Measurements from ENCODE around the gene SLC14A1.

DNA sequence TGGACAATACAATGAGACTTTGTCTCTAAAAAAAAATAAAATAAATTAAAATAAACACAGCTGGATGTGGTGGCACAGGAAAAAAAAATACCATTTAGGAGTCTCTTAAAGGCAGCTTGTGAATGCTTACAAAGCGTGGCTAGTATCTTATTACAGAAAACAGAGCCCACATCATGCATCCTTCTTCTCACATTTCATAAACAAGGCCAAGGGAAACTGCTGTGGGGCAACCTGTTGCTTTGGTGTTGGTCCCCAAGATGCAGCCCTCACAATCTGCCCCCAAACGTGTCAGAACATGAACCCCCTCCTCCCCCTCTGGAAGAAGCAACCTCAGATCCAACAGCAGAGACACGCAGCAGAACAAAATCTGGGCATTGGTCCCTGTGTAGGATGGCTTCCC is 2.6 kb downstream of the SLC14A1 start:
- TF ChIP-seq, protein P1, sequence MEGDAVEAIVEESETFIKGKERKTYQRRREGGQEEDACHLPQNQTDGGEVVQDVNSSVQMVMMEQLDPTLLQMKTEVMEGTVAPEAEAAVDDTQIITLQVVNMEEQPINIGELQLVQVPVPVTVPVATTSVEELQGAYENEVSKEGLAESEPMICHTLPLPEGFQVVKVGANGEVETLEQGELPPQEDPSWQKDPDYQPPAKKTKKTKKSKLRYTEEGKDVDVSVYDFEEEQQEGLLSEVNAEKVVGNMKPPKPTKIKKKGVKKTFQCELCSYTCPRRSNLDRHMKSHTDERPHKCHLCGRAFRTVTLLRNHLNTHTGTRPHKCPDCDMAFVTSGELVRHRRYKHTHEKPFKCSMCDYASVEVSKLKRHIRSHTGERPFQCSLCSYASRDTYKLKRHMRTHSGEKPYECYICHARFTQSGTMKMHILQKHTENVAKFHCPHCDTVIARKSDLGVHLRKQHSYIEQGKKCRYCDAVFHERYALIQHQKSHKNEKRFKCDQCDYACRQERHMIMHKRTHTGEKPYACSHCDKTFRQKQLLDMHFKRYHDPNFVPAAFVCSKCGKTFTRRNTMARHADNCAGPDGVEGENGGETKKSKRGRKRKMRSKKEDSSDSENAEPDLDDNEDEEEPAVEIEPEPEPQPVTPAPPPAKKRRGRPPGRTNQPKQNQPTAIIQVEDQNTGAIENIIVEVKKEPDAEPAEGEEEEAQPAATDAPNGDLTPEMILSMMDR (IDR thresholded peaks at IDR 0.05; ENCODE audit: low read depth, low read length, poor library complexity, severe bottlenecking) = no peak
- no peak for TF ChIP-seq EZH2phosphoT487 (IDR thresholded peaks at IDR 0.05; ENCODE audit: borderline replicate concordance, low read length)
